Panc1 (cell line): ENCODE data around the gene SLC7A14.

ENCODE experiments used
- SIN3A ChIP-seq: IDR thresholded peaks from 2 replicates; pipeline ENCODE4 v1.6.1; 2012; ENCODE audit warnings: low read depth, mild to moderate bottlenecking, low read length, moderate library complexity, borderline replicate concordance; ENCODE audit not compliant: insufficient read depth
- TCF7L2 ChIP-seq: IDR thresholded peaks from 2 replicates; pipeline ENCODE4 v1.6.1; 2011; ENCODE audit warnings: mild to moderate bottlenecking, low read depth, low read length, inconsistent platforms
- TF ChIP-seq, protein P1 (sequence below): fragments of 450-650 bp; IDR thresholded peaks from 2 replicates; pipeline ENCODE4 v1.5.1; 2017; ENCODE audit warnings: mild to moderate bottlenecking

DNA sequence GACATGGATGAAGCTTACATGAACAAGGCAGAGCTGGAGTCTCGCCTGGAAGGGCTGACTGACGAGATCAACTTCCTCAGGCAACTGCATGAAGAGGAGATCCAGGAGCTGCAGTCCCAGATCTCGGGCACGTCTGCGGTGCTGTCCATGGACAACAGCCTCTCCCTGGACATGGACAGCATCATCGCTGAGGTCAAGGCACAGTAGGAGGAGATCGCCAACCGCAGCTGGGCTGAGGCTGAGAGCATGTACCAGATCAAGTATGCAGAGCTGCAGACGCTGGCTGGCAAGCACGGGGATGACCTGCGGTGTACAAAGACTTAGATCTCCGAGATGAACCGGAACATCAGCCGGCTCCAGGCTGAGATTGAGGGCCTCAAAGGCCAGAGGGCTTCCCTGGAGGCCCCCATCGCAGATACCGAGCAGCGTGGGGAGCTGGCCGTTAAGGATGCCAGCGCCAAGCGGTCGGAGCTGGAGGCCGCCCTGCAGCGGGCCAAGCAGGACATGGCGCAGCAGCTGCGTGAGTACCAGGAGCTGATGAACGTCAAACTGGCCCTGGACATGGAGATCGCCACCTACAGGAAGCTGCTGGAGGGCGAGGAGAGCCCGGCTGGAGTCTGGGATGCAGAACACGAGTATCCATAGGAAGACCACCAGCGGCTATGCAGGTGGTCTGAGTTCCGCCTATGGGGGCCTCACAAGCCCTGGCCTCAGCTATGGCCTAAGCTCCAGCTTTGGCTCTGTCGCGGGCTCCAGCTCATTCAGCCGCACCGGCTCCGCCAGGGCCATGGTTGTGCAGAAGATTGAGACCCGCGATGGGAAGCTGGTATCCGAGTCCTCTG, 89.6 kb downstream of the SLC7A14 start:
- TF ChIP-seq, protein P1, sequence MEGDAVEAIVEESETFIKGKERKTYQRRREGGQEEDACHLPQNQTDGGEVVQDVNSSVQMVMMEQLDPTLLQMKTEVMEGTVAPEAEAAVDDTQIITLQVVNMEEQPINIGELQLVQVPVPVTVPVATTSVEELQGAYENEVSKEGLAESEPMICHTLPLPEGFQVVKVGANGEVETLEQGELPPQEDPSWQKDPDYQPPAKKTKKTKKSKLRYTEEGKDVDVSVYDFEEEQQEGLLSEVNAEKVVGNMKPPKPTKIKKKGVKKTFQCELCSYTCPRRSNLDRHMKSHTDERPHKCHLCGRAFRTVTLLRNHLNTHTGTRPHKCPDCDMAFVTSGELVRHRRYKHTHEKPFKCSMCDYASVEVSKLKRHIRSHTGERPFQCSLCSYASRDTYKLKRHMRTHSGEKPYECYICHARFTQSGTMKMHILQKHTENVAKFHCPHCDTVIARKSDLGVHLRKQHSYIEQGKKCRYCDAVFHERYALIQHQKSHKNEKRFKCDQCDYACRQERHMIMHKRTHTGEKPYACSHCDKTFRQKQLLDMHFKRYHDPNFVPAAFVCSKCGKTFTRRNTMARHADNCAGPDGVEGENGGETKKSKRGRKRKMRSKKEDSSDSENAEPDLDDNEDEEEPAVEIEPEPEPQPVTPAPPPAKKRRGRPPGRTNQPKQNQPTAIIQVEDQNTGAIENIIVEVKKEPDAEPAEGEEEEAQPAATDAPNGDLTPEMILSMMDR, result peak; percentile 11; the same call in 1 of the 2 replicates
- TF ChIP-seq SIN3A, result no peak
- TF ChIP-seq TCF7L2, result no peak
